HL-60 (cell line): ENCODE data around the gene MAST2.

Source experiments
- POLR2AphosphoS5 ChIP-seq: IDR thresholded peaks from 2 replicates; pipeline ENCODE4 v1.6.1; 2012; ENCODE audit warnings: low read depth
- TF ChIP-seq, protein P1 (sequence below): IDR thresholded peaks from one replicate; pipeline ENCODE4 v1.5.1; 2011; ENCODE audit warnings: low read length, control low read depth, inconsistent platforms; ENCODE audit not compliant: insufficient read depth

DNA sequence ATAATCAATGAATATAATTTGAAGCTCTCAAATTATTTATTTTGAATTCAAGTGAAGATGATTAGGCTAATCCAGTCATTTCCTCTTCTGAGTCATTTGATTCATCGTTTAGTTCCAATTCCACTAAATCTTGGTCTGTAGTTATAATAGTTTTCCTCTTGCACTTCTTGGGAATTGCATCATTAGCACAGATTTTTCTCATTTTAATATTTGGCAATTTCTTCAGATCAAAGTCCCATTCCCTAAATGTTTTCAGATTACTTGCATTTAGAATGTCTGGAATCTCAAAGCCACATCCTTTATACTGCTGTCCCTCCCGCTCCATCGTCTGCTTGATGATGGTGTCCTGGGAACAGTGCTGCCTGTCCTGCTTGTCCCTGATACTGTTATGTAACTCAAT is 43.5 kb downstream of the MAST2 start:
- TF ChIP-seq, protein P1, sequence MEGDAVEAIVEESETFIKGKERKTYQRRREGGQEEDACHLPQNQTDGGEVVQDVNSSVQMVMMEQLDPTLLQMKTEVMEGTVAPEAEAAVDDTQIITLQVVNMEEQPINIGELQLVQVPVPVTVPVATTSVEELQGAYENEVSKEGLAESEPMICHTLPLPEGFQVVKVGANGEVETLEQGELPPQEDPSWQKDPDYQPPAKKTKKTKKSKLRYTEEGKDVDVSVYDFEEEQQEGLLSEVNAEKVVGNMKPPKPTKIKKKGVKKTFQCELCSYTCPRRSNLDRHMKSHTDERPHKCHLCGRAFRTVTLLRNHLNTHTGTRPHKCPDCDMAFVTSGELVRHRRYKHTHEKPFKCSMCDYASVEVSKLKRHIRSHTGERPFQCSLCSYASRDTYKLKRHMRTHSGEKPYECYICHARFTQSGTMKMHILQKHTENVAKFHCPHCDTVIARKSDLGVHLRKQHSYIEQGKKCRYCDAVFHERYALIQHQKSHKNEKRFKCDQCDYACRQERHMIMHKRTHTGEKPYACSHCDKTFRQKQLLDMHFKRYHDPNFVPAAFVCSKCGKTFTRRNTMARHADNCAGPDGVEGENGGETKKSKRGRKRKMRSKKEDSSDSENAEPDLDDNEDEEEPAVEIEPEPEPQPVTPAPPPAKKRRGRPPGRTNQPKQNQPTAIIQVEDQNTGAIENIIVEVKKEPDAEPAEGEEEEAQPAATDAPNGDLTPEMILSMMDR: no peak
- TF ChIP-seq POLR2AphosphoS5: no peak
